ENCODE results near the gene IPO13. TPM values are rescaled to one million over a fixed set of nuclear protein-coding genes. Genes with fewer than 3 reads are reported as not detected.

IPO13 gene, protein sequence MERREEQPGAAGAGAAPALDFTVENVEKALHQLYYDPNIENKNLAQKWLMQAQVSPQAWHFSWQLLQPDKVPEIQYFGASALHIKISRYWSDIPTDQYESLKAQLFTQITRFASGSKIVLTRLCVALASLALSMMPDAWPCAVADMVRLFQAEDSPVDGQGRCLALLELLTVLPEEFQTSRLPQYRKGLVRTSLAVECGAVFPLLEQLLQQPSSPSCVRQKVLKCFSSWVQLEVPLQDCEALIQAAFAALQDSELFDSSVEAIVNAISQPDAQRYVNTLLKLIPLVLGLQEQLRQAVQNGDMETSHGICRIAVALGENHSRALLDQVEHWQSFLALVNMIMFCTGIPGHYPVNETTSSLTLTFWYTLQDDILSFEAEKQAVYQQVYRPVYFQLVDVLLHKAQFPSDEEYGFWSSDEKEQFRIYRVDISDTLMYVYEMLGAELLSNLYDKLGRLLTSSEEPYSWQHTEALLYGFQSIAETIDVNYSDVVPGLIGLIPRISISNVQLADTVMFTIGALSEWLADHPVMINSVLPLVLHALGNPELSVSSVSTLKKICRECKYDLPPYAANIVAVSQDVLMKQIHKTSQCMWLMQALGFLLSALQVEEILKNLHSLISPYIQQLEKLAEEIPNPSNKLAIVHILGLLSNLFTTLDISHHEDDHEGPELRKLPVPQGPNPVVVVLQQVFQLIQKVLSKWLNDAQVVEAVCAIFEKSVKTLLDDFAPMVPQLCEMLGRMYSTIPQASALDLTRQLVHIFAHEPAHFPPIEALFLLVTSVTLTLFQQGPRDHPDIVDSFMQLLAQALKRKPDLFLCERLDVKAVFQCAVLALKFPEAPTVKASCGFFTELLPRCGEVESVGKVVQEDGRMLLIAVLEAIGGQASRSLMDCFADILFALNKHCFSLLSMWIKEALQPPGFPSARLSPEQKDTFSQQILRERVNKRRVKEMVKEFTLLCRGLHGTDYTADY
- 18.8 and 29.3 TPM in 2 replicates for total RNA-seq

DNA sequence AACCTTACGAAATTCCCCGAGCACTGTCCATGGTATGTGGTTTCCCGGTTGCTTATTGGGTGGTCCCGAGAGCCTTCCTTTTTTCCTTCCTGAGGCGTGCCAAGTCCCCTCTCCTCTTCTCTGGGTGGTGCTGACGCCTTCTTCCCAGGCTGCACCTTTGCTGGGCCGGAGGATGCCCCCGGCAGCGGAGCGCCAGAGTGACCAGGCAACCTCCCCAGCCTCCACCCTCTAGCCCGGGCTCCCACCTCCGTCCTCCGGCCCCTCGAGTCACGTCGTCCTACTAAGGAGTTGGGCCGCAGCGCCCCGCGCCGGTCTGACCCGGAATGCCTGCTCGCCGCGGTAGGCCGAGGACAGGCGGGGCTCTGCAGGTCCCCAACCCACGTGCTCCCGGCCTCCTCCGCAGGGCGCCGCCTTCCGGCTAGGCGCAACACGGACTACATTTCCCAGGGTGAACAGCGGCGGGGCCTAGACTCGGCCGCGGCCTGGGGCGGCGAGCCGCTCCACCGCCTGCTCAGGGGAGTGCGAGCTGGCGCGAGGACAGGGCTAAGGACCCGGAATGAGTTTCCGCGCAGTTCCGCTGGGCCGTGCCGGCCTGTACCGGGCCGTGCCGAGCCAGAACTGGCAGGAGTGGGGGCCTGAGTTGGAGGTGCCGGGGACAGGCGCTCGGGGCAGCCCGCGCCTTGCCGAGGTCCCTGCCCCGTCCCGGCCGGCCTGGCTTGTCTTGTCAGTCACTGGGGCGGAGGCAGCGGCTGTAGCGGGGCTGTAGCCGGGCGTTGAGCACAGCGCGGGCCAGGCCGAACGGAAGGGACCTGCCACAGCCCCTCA is at the start of gene IPO13:
IPO13 (plus strand) TSS at position 715 of the 825 bp plus-strand sequence. CDS start 651 bp downstream, outside the sequence.

DNA sequence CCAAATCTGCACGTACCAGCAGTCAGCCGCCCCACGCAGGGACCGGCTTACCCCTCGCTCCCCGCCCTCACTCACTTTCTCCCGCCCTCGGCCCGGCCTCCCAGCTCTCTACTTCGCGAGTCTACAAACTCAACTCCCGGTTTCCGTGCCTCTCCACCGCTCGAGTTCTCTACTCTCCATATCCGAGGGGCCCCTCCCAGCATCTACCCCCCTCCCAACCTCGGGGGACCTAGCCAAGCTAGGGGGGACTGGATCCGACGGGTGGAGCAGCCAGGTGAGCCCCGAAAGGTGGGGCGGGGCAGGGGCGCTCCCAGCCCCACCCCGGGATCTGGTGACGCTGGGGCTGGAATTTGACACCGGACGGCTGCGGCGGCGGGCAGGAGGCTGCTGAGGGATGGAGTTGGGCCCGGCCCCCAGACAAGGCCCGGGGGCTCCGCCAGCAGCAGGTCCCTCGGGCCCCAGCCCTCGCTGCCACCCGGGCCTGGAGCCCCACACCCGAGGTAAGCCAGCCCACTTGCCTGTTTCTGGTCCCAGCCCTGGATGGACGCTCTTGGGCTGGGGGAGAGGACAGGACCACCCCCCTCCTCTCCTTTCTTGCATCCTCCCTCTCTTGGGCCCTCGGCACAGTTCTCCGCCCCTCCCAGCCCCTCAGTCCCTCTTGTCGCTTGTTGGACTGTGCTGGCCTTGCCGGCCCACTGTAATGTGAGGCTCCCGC is 13.2 kb upstream of the IPO13 start, which contains the start of gene ARTN:
ARTN (plus strand) TSS at position 416 of the 715 bp plus-strand sequence. CDS start 1,856 bp downstream, outside the sequence.

DNA sequence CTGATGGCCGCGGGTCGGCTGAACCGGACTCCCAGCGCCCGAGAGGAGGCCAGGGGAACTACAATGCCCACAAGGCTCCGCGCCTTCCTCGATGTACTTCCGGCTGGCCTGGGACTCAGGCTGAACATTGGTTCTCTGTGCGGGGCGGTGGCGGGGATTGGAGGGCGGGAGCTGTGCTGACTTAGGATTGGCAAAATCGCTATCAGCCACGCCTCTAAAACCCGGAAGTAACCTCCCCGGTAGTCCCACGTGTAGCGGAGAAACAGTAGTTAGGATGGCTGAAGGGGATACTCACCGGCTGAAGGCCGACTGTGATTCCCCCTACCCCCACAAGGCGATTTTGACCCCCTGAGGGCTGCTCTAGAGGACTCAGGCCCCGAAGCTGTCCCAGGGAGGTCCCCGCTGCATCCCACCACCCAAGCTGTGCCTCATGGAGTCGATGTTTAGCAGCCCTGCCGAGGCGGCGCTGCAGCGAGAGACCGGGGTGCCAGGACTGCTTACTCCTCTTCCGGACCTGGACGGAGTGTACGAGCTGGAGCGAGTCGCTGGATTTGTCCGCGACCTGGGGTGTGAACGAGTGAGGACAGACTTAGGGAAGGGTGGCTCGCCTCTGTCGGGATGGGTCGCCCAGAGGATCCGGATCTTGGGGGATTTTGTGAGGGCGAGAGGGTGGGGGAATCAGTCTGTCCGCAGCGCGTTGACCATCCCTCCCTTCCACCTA is 23.2 kb downstream of the IPO13 start, which contains the start of gene DPH2:
DPH2 (plus strand) TSS at position 265 of the 721 bp plus-strand sequence; CDS start at position 431, 166 bp downstream.

DNA sequence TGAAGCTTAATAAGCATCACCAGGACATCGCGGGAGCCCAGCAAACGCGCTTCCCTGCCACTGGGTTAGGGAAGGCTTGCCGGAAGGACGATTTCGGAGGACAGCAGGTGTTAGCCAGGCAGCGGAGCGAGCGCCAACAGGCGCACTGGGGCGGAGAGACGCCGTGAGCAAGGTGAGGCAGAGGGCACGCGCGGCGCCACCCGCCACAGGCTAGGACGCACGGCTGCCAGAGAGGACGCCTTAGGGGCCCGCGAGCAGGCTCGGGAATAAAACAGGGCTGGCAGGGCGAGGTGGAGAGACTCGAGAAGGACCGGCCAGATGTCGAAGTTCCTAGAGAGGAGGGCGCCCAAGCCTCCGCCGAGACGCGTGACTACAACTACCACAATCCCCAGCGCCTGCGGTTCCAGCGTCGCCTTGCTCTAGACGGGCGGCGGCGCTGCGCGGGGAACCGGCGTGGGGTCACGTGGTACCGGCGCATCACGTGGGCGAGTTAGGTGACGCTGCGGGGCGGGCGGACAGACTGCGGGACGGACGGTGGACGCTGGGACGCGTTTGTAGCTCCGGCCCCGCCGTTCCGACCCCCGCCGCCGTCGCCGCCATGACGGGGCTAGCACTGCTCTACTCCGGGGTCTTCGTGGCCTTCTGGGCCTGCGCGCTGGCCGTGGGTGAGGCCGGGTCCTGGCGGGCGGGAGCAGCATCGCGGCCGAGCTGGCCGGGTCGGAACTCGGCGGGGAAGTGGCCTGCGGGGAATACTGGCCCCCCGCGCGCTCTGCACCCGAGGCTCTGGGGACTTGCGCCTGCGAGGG is 27.9 kb downstream of the IPO13 start, which contains the start of gene ATP6V0B:
ATP6V0B (plus strand) TSS at position 518 of the 806 bp plus-strand sequence; CDS start at position 599, 81 bp downstream.

DNA sequence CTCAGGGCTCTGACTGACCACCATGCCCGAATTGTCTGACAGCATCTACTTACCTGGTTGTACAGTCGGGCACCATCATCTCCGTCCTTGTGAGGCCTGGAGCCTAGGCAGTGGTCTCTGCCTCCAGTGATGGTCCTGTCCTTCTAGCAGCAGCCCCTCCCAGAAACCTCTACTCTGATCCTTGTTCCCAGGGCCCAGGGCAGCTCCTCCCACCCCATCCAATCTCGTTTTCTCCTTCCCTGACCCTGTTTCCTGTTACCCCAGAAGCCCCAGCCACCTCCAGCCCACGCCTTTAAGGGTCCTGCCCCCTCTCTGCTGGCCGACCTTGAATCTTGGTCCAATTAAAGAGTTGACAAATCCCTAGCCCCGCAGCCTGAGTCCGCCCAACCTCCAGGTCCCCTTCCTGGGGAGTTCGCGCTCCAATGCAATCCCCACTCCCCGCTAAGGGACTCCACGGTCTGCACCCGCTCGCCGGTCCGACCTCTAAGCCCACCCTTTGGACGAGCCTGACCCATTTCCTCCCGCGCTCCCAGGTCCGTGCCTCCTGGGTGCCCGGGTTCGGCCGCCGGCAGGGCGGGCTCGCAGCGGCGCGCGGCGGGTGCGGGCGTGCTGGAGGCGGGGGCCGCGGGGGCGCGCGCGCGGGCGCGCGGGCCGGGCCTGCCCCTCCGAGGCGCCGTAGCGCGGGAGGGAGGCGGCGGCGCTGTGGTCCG is 32.0 kb downstream of the IPO13 start, which contains the start of gene B4GALT2:
B4GALT2 (plus strand) TSS at position 660 of the 710 bp plus-strand sequence. CDS start 1,951 bp downstream, outside the sequence.

DNA sequence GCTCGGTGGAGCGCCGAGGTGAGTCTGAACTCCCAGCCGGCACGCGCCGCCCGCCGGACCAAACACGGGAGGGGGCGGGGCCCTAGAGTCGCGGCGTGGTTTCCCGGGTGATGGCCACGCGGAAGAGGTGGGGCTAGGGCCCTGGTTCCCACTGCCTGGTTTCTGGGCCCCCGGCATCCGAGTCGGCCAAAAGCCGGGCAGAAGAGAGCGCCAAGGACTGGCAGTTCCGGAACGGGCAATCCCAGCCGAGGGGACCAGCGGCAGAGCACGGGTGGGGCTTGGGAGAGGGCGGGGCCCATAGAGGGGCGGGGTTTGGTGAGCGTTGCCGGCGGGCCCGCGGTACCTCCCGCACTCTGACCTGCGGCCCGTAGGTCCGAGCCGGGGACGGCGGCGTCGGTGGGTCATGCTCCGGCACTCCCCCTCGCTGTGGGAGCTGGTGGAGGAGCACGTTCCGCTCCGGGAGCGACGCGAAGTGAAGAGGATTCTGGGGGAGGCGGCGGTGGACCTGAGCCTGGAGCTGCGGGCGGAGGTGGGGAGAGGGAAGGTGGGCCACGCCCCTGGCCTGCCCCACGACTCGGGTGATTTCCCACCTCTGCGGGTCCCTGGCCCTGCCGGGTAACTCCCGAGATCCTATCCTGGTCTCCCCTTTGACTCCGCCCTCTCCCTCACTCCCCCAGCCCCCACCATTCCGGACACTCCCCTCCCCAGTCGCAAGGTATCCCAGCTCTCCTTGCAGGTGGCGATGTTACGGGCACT is 44.9 kb downstream of the IPO13 start, which contains the start of gene CCDC24:
CCDC24 (plus strand) TSS at position 124 of the 756 bp plus-strand sequence; CDS start at position 404, 280 bp downstream.

Other genes starting within 250 kb of the IPO13 start
- gene ST3GAL3, start 239.4 kb upstream of the IPO13 start, total RNA-seq: 14.4 and 16.2 TPM in 2 replicates
- gene ARTN, start 13.1 kb upstream of the IPO13 start, total RNA-seq: not detected in 2 replicates
- gene DPH2, start 23.1 kb downstream of the IPO13 start, total RNA-seq: 17.5 and 24.0 TPM in 2 replicates
- gene ATP6V0B, start 28.0 kb downstream of the IPO13 start, total RNA-seq: 103 and 155 TPM in 2 replicates
- gene B4GALT2, start 32.3 kb downstream of the IPO13 start, total RNA-seq: 89.4 and 127 TPM in 2 replicates
- gene CCDC24, start 44.6 kb downstream of the IPO13 start, total RNA-seq: 2.5 and 3.9 TPM in 2 replicates
- gene SLC6A9, start 84.5 kb downstream of the IPO13 start, total RNA-seq: 9.0 and 21.7 TPM in 2 replicates
- under 0.01 and 0.16 TPM in 2 replicates for gene KLF17, start 171.9 kb downstream of the IPO13 start, total RNA-seq
- not detected in 2 replicates for gene KLF18, start 194.7 kb downstream of the IPO13 start, total RNA-seq

Data from cardiac atrium fibroblast (primary cell).